ENCODE results near the gene C12orf57.

The C12orf57 gene

GRCh38 chr12:6955108-6956020, 11.5 kb downstream of the C12orf57 start:
- no peak for FAIRE-seq

DNA sequence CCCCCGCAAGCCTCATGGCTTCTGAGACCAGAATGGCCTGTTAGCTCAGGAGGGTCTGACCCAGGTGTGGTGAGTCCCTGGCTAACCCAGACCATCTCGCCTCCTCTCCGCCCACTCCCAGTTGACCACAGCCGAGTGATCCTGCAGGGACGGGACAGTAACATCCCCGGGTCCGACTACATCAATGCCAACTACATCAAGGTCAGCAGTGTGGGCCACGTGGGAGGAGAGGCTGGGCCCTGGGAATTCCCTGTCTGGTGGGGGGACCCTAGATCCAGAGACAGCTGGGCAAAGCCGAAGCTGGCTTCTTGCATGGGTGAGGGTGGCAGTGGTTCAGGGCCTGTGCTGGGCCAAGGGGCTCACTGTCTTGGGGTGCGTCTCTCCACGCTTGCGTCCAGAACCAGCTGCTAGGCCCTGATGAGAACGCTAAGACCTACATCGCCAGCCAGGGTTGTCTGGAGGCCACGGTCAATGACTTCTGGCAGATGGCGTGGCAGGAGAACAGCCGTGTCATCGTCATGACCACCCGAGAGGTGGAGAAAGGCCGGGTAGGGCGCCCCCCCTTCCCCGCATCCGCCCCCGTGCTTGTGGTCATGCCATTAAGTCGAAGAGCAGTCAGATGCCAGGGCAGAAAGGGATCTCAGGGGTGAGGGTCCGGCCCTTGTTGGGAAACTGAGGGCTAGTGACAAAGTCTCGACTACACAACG, 12.4 kb downstream of the C12orf57 start:
- no peak for FAIRE-seq

DNA sequence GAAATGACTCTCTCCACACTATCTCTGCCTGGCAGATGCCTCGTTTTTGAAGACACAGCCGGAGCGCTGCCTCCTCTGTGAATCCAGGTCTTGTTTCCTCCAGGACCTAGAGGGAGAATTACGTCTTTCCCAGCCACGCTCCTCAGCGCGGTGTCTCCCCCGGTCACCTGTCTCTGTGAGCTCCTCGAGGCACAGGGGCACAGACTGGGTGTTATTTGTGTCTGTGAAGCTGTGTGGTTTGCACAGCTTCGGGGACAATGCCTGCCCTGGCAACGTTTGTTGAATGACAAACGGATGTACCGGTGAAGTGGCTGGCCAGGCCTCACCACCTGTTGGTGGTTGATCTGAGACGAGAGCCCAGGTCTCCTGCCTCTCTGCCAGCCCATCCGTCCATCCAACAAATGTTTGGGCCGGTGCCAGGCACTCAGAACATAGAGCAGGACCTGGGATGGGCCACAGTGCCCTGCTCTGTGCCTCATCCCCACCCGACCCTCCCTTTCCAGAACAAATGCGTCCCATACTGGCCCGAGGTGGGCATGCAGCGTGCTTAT, 13.4 kb downstream of the C12orf57 start:
- no peak for FAIRE-seq

- no peak for FAIRE-seq
These were observed 14.2 kb downstream of the C12orf57 start for GRCh38 chr12:6957741-6958608.

DNA sequence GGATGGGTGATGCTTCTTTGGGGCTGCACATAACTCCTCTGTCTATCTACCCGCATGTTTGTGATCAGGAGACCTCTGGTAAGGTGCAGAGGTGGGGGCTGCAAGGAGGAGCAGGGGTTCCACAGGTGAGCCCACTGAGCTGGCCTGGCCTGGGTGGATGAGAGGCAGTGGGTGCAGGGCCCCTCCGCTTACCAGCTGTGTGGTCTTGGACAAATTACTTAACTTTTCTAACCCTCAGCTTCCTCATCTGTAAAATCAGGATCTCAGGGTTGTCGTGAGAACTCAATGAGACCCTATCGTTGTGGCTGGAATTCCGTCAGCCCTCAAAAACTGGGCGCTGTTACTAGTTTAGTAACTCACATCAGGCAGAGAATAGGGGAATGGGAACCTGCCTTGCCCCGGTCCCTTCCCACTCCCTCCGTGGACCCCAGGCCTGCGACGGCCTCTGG, 14.8 kb downstream of the C12orf57 start:
- no peak for FAIRE-seq

DNA sequence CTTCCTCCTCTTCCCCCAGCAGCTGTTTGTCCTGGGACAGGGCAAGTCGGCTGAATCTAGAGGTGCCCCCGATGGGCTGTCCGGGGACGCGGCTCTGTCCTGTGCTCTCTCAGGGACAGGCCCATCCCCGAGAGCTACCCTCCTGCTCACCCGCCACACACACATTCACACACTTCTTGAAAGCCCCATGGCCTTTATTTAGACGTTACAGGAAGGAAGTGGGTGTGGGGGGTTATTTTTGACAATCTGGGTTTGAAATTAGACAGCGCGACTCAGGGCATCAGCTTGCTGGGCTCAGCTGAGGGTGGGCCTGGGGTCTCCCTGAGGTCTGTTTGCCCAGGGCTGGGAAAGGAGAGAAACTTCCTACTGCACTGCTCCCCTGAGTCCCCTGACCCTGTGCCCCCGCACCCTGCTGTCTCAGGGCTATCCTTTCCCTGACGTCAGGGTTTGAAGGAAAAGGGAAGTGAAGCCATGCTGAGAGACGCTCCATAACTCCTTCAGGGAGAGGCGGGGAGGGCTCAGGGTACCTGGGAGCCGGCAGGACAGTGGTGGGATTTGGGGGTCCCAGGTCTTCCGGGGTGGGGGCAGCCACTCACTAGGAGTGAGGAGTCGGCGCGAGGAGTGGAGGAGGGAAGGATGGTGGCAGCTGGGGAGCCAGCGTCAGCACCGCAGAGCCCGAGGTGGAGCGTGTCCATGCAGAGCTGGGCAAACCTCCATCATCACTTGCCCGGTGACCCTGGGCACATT, 15.4 kb downstream of the C12orf57 start:
- FAIRE-seq: no peak

- no peak for FAIRE-seq
These were observed 16.2 kb downstream of the C12orf57 start for GRCh38 chr12:6959805-6960592.

DNA sequence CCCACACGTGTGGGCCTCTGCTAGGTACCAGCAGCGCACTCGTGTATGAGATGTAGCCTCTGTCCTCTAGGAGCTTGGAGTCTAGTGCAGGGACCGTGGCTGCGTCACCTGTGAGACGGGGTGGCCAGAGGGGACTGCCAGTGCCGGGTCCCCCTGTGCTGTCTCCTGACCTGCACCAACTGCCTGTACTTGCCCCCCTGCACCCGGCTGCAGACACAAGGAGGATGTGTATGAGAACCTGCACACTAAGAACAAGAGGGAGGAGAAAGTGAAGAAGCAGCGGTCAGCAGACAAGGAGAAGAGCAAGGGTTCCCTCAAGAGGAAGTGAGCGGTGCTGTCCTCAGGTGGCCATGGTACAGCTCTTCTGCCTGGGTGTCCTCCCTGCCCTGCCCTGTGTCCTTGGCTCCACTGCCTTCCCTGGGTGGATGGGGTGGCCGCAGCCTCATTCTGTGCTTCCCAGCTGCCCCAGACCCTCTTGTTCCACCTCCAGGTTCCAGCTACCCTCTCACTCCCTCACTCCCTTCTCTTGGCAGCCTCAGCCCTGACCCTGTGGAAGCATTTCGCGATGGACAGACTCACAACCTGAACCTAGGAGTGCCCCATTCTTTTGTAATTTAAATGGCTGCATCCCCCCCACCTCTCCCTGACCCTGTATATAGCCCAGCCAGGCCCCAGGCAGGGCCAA, 16.9 kb downstream of the C12orf57 start:
- FAIRE-seq: no peak

DNA sequence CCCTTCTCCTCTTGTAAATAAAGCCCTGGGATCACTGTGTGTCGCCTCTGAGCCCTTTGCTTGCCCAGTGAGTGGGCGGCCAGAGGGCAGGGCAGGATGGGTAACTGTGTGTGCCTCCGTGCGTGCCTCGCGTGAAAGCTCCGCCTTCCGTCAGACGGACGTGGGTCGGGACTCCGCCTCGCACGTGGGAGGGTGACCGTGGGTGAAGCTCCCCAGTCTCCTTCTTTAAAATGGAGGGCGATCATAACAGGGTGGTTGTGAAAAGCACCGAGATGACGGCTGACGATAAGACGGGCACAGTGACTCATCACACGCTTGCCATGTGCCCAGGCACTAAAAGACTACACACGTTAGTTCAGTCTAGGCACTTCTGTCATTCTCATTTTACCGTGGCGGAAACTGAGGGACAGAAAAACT, 17.5 kb downstream of the C12orf57 start:
- FAIRE-seq: no peak

- peak; percentile 53 for FAIRE-seq
These were observed 18.0 kb downstream of the C12orf57 start for GRCh38 chr12:6961695-6962284.

GRCh38 chr12:6962285-6963015, 18.6 kb downstream of the C12orf57 start:
- FAIRE-seq: no peak

- FAIRE-seq: no peak
These were observed 19.4 kb downstream of the C12orf57 start for GRCh38 chr12:6963016-6963731.

DNA sequence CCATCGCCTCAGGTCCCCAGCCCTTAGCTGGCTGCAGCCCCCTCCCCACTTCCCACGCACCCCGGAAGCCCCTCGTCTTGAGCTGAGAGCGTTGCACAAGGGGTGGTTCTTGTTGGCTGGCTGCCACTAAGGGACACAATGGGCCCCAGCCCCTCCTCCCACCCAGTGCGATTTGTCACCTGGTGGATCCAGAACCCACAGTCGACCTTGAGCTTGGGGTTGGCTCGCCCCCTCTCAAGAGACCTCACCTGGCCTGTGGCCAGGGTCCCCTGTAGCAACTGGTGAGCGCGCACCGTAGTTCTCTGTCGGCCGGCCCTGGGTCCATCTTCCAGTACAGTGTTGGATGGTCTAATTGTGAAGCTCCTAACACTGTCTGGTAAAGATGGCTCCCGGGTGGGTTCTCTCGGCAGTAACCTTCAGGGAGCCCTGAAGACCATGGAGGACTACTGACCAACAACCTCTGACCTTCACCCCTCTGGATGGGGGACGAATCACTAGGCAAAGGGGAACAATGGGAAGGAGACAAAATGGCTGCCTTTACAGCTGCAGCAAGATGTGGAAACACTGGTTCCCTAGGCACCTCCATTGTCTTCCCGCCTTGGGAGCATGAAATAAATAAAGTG, 20.1 kb downstream of the C12orf57 start:
- FAIRE-seq: no peak

GRCh38 chr12:6964605-6965025, 20.8 kb downstream of the C12orf57 start:
- no peak for FAIRE-seq

GRCh38 chr12:6965026-6965661, 21.3 kb downstream of the C12orf57 start:
- no peak for FAIRE-seq

DNA sequence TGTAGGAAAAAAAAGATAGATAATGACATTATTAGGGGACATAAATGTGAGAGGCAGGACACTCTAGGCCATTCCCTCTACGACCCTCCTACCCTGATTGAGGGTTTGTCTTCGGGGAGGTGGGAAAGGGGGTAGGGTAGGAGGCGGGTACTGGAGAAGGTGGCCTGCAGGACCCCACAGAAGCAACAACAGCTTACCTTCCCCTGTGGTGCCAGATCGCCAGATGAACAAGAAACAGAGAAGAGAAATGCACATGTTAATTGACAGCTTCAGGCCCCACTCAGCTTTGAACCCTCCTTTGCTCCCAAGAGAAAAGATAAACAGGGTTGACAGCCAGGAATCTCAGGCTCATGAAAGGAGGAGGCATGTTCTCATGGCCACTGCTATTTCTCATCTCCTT, 21.9 kb downstream of the C12orf57 start:
- no peak for FAIRE-seq

DNA sequence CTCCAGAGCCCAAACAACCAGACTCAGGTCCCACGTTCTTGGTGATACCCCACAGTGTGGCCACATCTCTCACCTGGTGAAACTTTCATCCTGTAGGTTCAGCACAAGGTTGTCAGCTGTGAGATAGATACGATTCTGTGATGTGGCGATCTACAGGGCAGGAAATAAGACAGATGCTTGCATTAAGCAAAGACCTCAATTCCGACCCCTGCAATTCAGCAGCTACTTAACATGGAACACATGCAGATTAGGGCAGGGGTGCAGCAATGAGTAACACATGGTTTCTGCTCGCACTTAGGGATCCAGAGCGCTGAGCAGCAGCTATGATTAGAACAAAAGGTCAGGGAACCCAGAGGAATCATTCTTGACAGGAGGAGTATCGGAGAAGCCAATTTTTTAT, 22.5 kb downstream of the C12orf57 start:
- FAIRE-seq: no peak

DNA sequence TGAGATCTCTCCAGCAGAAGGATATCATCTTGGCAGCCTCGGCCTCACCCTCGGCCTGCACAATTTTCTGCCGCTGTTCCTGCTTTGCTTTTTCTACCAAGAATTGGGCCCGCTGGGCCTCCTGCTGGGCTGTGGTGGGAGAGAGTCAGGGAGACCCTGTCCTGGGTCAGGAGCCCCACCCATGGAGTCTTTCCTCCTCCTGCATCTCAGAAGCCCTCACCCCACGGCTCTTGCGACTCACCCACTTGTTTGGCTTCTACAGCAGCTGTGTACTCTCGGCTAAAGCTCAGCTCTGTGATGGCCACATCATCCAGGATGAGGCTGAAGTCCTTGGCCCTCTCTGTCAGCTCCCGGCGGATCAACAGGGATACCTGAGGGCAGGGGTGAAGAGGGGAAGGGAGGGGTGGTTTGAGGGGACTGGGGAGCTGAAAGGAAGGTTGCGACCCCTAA, 23.9 kb downstream of the C12orf57 start:
- FAIRE-seq: no peak

All from A204.1 (cell line).